Liver (tissue), 9 donors: ENCODE data around the gene KRT75. TPM values are rescaled to one million over a fixed set of nuclear protein-coding genes. Genes with fewer than 3 reads are reported as not detected.

ENCODE experiments used
- DNase-seq: peaks from one replicate; pipeline ENCODE4 v3.0.0-alpha.2; 2017; ENCODE audit warnings: low spot score
- H3K27ac ChIP-seq, 2 donors: one replicate each; pipeline ENCODE4 v1.7.0; 2013; ENCODE audit warnings: inconsistent platforms in 2 of 2, low read length in 2 of 2, control low read depth in 1 of 2, low read depth in 1 of 2, mild to moderate bottlenecking in 1 of 2
- H3K27me3 ChIP-seq, 4 donors: one replicate each; pipeline versions ENCODE4 v1.6.1 to v1.7.0; 2013; ENCODE audit warnings: low read length in 3 of 4, inconsistent platforms in 1 of 4, mild to moderate bottlenecking in 1 of 4, moderate library complexity in 1 of 4; ENCODE audit not compliant: control insufficient read depth in 4 of 4, insufficient read depth in 4 of 4
- H3K36me3 ChIP-seq, 4 donors: one replicate each; pipeline versions ENCODE4 v1.6.1 to v1.7.0; 2013; ENCODE audit warnings: low read length in 3 of 4, mild to moderate bottlenecking in 3 of 4, low read depth in 1 of 4, moderate library complexity in 1 of 4; ENCODE audit not compliant: control insufficient read depth in 4 of 4, insufficient read depth in 3 of 4
- H3K4me1 ChIP-seq, 4 donors: one replicate each; pipeline versions ENCODE4 v1.6.1 to v1.7.0; 2013; ENCODE audit warnings: low read length in 3 of 4, mild to moderate bottlenecking in 3 of 4, moderate library complexity in 1 of 4; ENCODE audit not compliant: control insufficient read depth in 4 of 4, insufficient read depth in 4 of 4
- H3K4me3 ChIP-seq, 3 donors: one replicate each; pipeline versions ENCODE4 v1.6.1 to v1.7.0; 2013; ENCODE audit warnings: low read length in 3 of 3, control low read depth in 1 of 3, low read depth in 1 of 3, mild to moderate bottlenecking in 1 of 3
- H3K9ac ChIP-seq, 2 donors: one replicate each; pipeline ENCODE4 v1.7.0; 2013; ENCODE audit warnings: low read length in 2 of 2, mild to moderate bottlenecking in 2 of 2, moderate library complexity in 2 of 2, control low read depth in 1 of 2, low read depth in 1 of 2
- H3K9me3 ChIP-seq, 4 donors: one replicate each; pipeline versions ENCODE4 v1.6.1 to v1.7.0; 2013; ENCODE audit warnings: low read length in 3 of 4; ENCODE audit not compliant: control insufficient read depth in 4 of 4
- CTCF ChIP-seq: fragments of 150-350 bp; IDR thresholded peaks from 2 replicates; pipeline ENCODE4 v1.5.1; 2017; ENCODE audit warnings: improper control_type of control experiment, low read depth, low read length; ENCODE audit not compliant: missing input control
- EGR1 ChIP-seq, 2 donors: IDR thresholded peaks; 2 replicates each; pipeline ENCODE4 v1.6.1; 2016 to 2018; ENCODE audit warnings: antibody characterized with exemption in 2 of 2, low read depth in 2 of 2
- FOXA2 ChIP-seq: IDR thresholded peaks from 2 replicates; pipeline ENCODE4 v1.6.1; 2016; ENCODE audit warnings: antibody characterized with exemption
- GABPA ChIP-seq, 2 donors: IDR thresholded peaks in 1 of 2; conservative IDR thresholded peaks in 1 of 2; 2 replicates each; pipeline ENCODE4 v1.6.1; 2016; ENCODE audit warnings: antibody characterized with exemption in 2 of 2, mild to moderate bottlenecking in 1 of 2, moderate library complexity in 1 of 2
- HNF4A ChIP-seq, 2 donors: conservative IDR thresholded peaks; 2 replicates each; pipeline ENCODE4 v1.6.1; 2016; ENCODE audit warnings: antibody characterized with exemption in 2 of 2, mild to moderate bottlenecking in 2 of 2
- HNF4G ChIP-seq: IDR thresholded peaks from 2 replicates; pipeline ENCODE4 v1.6.1; 2016; ENCODE audit warnings: antibody characterized with exemption
- JUND ChIP-seq, 2 donors: IDR thresholded peaks; 2 replicates each; pipeline ENCODE4 v1.6.1; 2016; ENCODE audit warnings: antibody characterized with exemption in 2 of 2
- MAX ChIP-seq: IDR thresholded peaks from 2 replicates; pipeline ENCODE4 v1.6.1; 2016; ENCODE audit warnings: antibody characterized with exemption
- NR2F2 ChIP-seq: IDR thresholded peaks from 2 replicates; pipeline ENCODE4 v1.6.1; 2016; ENCODE audit warnings: antibody characterized with exemption
- RAD21 ChIP-seq, 2 donors: IDR thresholded peaks; 2 replicates each; pipeline ENCODE4 v1.6.1; 2016; ENCODE audit warnings: antibody characterized with exemption in 2 of 2, mild to moderate bottlenecking in 2 of 2
- REST ChIP-seq: IDR thresholded peaks from 2 replicates; pipeline ENCODE4 v1.6.1; 2016; ENCODE audit warnings: antibody characterized with exemption, mild to moderate bottlenecking
- RXRA ChIP-seq, 2 donors: IDR thresholded peaks; 2 replicates each; pipeline ENCODE4 v1.6.1; 2017 to 2018; ENCODE audit warnings: antibody characterized with exemption in 2 of 2, mild to moderate bottlenecking in 1 of 2
- SP1 ChIP-seq: IDR thresholded peaks from 2 replicates; pipeline ENCODE4 v1.6.1; 2018; ENCODE audit warnings: antibody characterized with exemption, mild to moderate bottlenecking
- TAF1 ChIP-seq: conservative IDR thresholded peaks from 2 replicates; pipeline ENCODE4 v1.6.1; 2016; ENCODE audit warnings: antibody characterized with exemption, mild to moderate bottlenecking
- YY1 ChIP-seq: IDR thresholded peaks from 2 replicates; pipeline ENCODE4 v1.6.1; 2016; ENCODE audit warnings: antibody characterized with exemption, mild to moderate bottlenecking
- WGBS: extraction: QIAGEN DNeasy Blood & Tissue Kit; methylation state at CpG from one replicate; pipeline ENCODE4 v1.1.7; 2013; 5-methylcytosine and 5-hydroxymethylcytosine counted together
- polyA plus RNA-seq, 2 donors: library from polyadenylated mRNA; stranded (reverse) in 1 of 2; unstranded in 1 of 2; fragments of 200-250 nt in 1 of 2; fragments of >200 nt in 1 of 2; fragmentation: Nextera tagmentation in 1 of 2; extraction: Ambion mirVana in 1 of 2; gene quantifications; one replicate each; pipeline versions ENCODE4 v1.2.1 to v1.2.3, GENCODE V29; 2013 to 2015
- total RNA-seq, 2 donors: library from RNA; depleted of rRNA; stranded (reverse); fragments of >200 nt; gene quantifications; one replicate each; pipeline ENCODE4 v1.2.3, GENCODE V29; 2014
- TF ChIP-seq, protein P1 (sequence below): IDR thresholded peaks from 2 replicates; pipeline ENCODE4 v1.6.1; 2016; ENCODE audit warnings: antibody characterized with exemption
- TF ChIP-seq, protein P2 (sequence below): IDR thresholded peaks from 2 replicates; pipeline ENCODE4 v1.6.1; 2016; ENCODE audit warnings: antibody characterized with exemption
- donor health status: healthy.
- donor health status: healthy.
- donor health status: healthy.
- donor health status: healthy.
- donor health status: healthy.

KRT75 gene
- total and polyA plus RNA-seq, 4 donors = not detected

DNA sequence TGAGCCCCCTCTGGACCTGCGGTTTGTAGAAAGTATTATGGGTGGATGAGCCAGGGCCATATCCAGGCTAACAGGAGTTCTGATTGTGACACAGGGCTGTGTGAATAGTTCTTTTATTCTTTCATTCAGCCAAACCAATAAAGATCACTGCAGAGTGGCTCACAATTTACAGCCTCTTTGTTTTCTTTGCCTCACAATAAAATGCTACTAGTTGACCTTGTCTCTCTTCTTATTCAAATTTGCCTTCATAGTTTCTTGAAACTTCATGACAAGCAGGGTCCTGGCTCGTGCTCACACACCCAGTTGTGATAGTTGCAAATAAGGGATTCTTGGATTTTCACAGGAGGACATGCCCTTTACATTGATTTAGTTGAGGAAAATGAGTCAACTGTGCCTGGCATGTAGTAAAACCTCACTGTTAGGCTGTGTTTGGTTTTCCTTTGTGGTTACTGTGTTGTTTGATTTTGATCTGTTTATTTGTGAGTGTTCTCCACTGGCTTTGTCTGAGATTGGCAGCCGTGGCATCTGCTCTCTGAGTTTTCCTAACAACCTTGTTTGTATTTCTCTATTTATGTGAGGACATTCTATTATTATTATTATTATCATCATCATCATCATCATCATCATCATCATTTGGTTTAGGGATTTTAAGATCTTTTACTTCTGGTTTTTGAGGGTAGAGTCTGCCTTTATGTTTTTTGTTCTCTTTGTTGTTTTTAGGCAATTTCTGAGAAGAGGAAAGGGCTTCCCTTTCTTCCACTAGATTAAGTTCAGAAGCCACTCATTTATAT lies 20.4 kb upstream of the KRT75 start:
- H3K27ac ChIP-seq = no peak overlapping the region

GRCh38 chr12:52452101-52452500 lies 17.9 kb upstream of the KRT75 start, which contains the start of gene KRT6B:
Gene KRT6B, minus strand, starts transcription at chr12:52452146. Its CDS starts 68 bp downstream, at chr12:52452078.
- Histone ChIP-seq H3K9ac (no peak within 1 kb of the TSS), H3K27ac (no peak within 1 kb of the TSS), H3K9me3 (no peaks in the 10 kb centered on the region), H3K27me3 (no peaks in the 10 kb centered on the region), H3K4me3 (no peak within 1 kb of the TSS), H3K4me1 (no peaks in the 10 kb centered on the region), H3K36me3 (no peaks in the 10 kb centered on the region)
- TF ChIP-seq CTCF (no peak), YY1 (no peak), RAD21 (IDR thresholded peaks at IDR 0.05) (no peak), NR2F2 (no peak), SP1 (no peak), GABPA (IDR thresholded peaks at IDR 0.05 in 1 of 2, conservative IDR thresholded peaks at IDR 0.05 in 1 of 2) (no peak), RXRA (IDR thresholded peaks at IDR 0.05) (no peak), JUND (IDR thresholded peaks at IDR 0.05) (no peak), EGR1 (IDR thresholded peaks at IDR 0.05; ENCODE audit: low read depth in 2 of 2) (no peak), REST (no peak), HNF4A (conservative IDR thresholded peaks at IDR 0.05) (no peak), MAX (no peak), HNF4G (no peak), FOXA2 (no peak)
- TF ChIP-seq, protein P1, sequence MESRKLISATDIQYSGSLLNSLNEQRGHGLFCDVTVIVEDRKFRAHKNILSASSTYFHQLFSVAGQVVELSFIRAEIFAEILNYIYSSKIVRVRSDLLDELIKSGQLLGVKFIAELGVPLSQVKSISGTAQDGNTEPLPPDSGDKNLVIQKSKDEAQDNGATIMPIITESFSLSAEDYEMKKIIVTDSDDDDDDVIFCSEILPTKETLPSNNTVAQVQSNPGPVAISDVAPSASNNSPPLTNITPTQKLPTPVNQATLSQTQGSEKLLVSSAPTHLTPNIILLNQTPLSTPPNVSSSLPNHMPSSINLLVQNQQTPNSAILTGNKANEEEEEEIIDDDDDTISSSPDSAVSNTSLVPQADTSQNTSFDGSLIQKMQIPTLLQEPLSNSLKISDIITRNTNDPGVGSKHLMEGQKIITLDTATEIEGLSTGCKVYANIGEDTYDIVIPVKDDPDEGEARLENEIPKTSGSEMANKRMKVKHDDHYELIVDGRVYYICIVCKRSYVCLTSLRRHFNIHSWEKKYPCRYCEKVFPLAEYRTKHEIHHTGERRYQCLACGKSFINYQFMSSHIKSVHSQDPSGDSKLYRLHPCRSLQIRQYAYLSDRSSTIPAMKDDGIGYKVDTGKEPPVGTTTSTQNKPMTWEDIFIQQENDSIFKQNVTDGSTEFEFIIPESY = no peak
- TF ChIP-seq, protein P2, sequence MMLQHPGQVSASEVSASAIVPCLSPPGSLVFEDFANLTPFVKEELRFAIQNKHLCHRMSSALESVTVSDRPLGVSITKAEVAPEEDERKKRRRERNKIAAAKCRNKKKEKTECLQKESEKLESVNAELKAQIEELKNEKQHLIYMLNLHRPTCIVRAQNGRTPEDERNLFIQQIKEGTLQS = no peak
- WGBS = 90% methylated on average over 6 of the region's 6 CpGs
- no peak for DNase-seq

More for the DNA sequence above, 20.4 kb upstream of the KRT75 start:
- no peaks in the 10 kb centered on the region for H3K9me3 ChIP-seq
- H3K4me1 ChIP-seq = no peaks in the 10 kb centered on the region
- H3K36me3 ChIP-seq = no peaks in the 10 kb centered on the region
- 67% methylated on average over 3 of the region's 3 CpGs for WGBS
- no peak overlapping the region for H3K4me3 ChIP-seq
- no peak for DNase-seq
- H3K27me3 ChIP-seq = no peaks in the 10 kb centered on the region
- H3K9ac ChIP-seq = no peak overlapping the region
- TF ChIP-seq NR2F2 (no peak), HNF4G (no peak), GABPA (IDR thresholded peaks at IDR 0.05 in 1 of 2, conservative IDR thresholded peaks at IDR 0.05 in 1 of 2) (no peak), MAX (no peak), YY1 (no peak), EGR1 (IDR thresholded peaks at IDR 0.05; ENCODE audit: low read depth in 2 of 2) (no peak), TAF1 (no peak)
